Mammary epithelial cell (primary cell): ENCODE measurements around the gene TRAF3IP1.

ENCODE experiments used
- EZH2 ChIP-seq: IDR thresholded peaks from 2 replicates; pipeline ENCODE4 v1.6.1; 2012; ENCODE audit warnings: low read length, inconsistent platforms, borderline replicate concordance
- TF ChIP-seq, protein P1 (sequence below), 2 donors: IDR thresholded peaks in 1 of 2; conservative IDR thresholded peaks in 1 of 2; 2 replicates each; pipeline ENCODE4 v1.5.1; 2011 to 2012; ENCODE audit warnings: inconsistent platforms in 2 of 2, low read length in 2 of 2, mild to moderate bottlenecking in 2 of 2, control low read depth in 1 of 2, low read depth in 1 of 2; ENCODE audit not compliant: insufficient read depth in 1 of 2; ENCODE audit errors: extremely low read depth in 1 of 2

DNA sequence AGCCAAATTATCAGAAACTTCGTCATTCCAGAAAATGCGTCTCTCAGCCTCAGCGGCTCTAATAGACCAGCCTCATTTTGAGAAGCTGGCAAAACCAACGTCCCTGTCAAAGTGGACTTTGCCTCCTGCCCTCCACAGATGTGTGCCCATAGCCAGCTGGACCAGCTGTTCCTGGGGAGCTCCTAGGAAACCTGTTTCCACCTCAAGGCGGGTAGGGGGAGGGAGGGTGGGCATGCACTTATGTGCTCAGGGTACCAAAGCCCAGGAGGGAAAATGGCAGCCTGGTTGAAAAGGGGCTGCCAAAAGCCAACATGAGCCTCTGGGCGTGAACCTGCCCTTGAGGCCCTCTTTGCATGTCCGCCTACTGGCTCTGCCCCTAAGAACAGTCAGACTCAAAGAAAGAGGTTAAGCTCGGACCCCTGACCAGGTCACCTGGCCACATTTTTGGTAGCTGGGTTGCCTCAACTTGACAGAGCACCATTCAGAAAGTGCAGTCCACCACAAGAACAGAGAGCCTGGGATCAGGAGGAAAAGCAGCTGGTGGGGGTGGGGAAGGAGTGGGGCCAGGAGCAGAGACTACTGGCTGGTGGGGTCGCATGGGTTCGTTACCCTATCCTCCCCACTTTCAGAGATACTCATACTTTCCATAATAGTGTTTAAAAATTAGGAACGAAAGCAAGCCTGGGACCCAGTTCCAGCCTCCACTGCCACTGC is 35.4 kb upstream of the TRAF3IP1 start:
- TF ChIP-seq, protein P1, sequence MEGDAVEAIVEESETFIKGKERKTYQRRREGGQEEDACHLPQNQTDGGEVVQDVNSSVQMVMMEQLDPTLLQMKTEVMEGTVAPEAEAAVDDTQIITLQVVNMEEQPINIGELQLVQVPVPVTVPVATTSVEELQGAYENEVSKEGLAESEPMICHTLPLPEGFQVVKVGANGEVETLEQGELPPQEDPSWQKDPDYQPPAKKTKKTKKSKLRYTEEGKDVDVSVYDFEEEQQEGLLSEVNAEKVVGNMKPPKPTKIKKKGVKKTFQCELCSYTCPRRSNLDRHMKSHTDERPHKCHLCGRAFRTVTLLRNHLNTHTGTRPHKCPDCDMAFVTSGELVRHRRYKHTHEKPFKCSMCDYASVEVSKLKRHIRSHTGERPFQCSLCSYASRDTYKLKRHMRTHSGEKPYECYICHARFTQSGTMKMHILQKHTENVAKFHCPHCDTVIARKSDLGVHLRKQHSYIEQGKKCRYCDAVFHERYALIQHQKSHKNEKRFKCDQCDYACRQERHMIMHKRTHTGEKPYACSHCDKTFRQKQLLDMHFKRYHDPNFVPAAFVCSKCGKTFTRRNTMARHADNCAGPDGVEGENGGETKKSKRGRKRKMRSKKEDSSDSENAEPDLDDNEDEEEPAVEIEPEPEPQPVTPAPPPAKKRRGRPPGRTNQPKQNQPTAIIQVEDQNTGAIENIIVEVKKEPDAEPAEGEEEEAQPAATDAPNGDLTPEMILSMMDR (conservative IDR thresholded peaks at IDR 0.05 in 1 of 2, IDR thresholded peaks at IDR 0.05 in 1 of 2; ENCODE audit: extremely low read depth in 1 of 2, insufficient read depth in 1 of 2, low read depth in 1 of 2, low read length in 2 of 2) = no peak
- TF ChIP-seq EZH2 = no peak
